Measurements from ENCODE around the gene MYMK.

Gene MYMK

DNA sequence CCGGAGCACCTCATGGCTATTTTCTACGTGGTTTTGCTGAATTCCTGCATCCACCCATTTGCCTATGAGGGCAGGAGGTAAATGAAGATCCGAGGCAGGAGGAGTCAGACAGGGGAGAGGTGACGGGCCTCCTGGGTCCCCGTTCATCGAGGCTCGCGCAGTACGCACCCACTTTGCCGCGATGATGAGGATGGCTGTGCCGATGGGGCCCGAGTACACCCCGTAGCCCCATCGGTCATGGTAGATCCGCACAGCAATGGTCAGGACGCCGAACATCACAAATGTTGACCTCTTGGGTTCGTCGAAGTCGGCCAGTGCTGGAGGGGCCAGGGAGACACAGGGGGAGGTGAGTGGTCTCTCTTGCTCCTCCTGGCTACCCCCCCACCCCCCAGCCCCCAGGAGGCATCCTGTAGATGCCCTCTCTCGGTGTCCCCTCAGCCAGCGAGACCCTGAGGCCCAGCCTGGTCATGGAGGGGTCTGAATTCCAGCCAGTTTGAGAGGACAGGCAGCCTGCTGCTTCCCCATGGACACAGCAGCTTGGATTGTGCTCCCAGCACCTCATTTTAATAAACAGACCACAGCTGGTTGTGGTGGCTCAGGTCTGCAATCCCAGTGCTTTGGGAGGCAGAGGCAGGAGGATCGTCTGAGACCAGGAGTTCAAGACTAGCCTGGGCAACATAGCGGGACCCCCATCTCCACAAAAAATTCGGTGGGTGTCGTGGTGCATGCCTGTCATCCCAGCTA is 5.9 kb downstream of the MYMK start:
- DNase-seq (ENCODE audit: low spot score), result no peak

DNA sequence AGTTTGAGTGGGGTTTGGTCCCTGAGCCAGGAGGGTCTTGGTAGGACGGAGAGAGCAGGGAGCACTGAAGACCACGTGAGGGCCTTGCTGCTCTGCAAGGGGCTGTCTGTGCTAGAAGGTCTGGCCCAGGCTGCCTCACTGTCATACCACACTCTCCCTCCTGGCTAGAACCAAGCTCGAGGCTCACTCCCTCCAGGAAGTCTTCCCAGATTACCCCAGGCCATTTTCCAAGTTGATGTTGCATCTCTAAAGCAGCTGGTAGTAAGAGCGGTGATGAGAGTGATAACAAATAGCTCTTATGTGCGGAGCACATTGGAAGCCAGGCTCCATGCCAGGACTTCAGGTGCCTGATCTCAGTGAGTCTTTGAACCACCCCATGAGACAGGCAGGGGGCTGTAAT is 6.6 kb downstream of the MYMK start:
- no peak for DNase-seq (ENCODE audit: low spot score)

DNA sequence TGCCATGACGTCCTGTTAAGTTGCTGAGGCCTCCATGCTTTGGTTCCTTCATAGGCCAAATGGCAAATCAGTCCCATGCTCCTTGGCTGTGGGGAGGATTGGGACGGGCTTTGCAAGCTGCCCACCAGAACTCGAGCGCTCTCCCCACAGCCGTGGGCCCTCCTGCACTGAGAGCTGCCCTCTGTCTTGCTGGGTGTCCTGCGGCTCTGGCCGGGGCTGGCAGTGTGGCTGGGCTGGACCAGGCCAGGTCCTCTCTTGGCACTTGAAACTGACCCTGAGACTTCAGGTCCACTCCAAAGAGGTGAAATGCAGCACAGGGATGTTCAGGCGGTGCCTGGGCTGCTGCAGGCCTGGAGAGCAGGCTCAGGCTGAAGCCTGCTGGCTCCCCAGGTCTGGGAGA is 7.0 kb downstream of the MYMK start:
- no peak for DNase-seq (ENCODE audit: low spot score)

DNA sequence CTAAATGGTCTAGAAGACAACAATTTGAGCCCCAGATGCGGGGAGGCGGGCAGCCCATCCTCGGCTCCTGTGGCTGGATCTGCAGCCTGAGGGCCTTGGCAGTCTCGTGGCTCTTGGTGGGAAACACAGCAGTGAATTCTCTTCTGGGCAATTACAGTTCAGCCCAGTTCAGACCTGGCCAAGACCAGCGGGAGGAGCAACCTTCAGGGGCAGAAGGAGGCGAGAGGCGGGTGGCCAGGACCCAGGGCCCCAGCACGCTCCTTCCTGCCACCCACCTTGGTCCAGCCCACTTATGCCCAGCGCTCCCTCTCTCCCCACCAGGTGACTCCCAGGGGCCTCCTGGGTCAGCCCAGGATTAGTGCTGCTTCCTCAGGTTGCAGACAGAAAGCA is 7.8 kb downstream of the MYMK start:
- no peak for DNase-seq (ENCODE audit: low spot score)

DNA sequence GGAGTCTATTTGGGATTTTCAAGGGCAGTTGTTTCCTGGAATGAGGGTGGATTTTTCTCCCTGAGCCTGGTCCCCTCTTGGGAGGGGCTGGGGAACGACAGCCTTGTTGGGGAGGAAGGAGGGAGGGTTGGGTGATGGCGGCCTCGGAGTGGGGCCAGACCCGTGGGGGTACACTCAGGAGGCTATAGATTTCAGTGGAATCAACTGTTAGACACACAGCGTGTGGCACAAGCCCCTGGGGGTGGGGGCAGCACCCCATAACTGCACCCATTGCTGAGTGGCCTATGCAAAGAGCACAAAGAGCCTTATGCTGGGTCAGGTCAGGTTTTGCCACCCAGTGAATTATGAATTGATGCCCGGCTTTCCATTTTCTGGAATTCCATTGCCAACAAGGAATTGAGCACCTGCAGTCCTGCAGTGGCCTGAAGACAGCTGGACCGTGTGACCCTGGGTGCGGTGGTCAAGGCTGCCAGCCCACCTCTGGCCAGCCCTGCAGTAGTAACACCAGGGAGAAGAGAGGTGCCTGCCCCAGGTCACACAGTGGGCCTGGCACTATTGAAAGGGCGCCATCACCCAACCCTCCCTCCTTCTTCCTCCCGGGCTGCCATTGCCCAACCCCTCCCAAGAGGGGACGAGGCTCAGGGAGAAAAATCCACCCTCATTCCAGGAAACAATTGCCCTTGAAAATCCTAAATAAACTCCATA is 8.4 kb downstream of the MYMK start:
- no peak for DNase-seq (ENCODE audit: low spot score)

DNA sequence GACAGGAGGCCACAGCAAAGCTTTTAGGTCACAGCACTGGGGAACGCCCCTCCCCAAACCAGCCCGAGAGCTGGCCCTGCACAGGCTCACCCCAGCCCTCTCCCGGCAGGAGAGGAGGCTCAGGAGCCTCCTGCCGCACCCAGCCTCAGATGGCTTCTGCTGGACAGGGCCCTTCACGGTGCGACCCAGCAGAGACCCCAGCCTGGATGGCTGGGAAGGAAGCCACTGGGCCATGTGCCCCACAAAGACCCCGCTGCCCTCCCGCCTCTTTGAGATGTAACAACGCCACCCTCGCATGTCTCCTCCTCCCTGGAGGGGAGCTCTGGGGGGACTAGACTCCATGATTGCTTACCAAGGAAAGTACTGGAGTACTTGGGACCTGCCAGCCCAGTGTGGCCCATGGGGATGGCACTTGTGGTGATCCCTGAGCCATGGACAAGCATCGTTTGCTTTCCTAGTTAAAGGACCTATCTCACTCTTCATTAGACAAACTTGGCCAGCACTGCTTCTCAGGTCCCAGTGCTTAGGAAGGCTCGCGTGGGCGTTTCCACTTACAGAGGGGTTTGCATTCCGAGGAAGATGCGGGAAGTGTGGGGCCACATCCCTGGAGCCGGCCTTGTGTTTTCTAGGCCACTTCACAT is 9.0 kb downstream of the MYMK start:
- DNase-seq (ENCODE audit: low spot score), result no peak

DNA sequence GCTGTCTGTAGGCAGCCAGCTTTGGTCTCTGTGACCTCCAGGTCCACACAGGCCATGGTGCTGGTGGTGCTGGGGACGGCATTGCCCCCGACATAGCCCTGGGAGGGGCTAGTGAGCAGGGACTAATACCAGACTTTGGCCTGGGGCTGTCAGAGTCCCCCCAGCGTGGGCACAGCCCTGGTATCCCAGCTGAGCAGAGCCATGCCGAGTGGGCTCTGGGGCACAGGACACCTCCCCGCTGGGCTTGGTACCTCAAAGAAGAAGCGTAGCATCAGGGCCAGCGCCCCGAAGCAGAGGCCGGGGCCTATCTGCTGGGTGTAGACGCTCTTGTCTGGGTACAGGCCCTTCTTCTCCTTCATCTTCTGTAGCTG is 9.5 kb downstream of the MYMK start:
- DNase-seq (ENCODE audit: low spot score), result no peak

DNA sequence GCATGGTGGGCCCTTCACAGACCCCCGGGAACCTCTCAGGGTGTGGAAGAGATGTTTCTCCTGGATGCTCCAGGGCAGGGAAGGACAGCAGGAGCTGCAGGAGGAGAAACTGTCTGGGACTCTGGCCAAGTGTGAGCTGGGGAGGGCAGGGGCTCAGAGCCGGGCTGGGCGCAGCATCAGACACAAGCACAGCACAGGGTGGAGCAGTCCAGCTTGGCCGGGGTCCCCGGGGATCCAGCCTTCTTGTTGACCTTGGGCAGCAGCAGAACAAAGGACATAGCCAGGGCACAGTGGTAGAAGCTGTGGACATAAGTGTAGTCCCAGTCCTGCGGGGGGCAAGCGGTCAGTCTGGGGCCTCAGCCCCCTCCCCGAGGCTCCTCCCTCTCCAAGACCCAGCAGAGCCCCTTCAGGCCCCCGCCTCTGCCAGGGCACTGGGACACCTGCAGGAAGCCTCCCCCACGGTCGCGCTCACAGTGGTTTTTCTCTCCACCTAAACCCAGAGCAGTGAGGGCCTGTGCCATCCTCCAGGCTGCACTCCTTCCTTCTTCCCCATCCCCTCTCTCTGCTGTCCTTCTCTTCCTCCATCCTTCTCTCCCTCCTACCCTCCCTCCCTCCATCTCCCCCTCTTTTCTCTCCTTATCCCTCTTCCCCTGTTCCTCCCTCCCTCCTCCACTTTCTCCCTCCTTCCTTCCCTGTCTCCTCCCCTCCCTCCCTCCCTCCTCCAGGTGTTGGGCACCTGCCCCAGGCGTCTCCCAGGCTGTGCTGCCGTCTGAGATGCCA is 10.1 kb downstream of the MYMK start:
- no peak for DNase-seq (ENCODE audit: low spot score)

DNA sequence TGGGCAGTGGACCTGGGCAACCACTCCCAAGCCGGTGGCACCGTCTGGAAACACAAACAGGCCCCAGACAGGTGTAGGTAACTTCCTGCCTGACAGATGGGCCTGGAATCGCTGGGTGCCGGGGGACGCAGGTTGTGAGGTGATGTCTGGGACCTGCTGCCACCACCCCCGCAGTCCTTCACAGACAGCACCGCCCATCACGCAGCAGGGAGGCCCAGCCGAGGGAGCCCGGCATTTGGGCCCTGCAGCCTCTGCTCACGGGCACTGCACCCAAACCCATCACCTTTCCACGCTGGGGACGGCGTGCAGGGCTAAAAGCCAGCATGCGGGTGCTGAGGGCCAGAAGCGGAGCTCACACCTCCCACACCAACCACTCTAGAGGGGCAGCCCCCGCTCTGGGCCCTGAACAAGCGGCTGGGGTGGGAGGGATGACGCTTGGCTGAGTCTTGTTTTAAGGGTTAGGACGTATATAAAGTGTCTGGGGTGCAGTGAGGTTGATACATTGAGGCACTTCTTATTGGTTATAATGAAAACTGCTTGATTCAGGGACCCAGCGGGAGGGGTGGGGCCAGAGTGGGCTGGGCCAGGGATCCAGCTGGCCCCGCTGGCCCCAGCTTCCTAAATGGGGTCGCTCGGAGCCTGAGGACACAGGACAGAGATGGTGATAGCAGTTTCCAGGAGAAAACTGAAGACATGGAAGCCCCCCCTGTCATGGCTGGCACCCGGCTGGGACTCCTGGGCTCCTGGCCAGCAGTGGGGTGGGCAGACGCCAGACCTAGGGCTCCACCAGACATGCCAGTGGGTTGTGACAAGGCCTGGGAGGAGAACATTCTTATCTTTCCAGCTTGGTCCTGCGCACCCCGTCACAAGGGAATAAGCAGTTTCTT is 11.3 kb downstream of the MYMK start:
- no peak for DNase-seq (ENCODE audit: low spot score)

DNA sequence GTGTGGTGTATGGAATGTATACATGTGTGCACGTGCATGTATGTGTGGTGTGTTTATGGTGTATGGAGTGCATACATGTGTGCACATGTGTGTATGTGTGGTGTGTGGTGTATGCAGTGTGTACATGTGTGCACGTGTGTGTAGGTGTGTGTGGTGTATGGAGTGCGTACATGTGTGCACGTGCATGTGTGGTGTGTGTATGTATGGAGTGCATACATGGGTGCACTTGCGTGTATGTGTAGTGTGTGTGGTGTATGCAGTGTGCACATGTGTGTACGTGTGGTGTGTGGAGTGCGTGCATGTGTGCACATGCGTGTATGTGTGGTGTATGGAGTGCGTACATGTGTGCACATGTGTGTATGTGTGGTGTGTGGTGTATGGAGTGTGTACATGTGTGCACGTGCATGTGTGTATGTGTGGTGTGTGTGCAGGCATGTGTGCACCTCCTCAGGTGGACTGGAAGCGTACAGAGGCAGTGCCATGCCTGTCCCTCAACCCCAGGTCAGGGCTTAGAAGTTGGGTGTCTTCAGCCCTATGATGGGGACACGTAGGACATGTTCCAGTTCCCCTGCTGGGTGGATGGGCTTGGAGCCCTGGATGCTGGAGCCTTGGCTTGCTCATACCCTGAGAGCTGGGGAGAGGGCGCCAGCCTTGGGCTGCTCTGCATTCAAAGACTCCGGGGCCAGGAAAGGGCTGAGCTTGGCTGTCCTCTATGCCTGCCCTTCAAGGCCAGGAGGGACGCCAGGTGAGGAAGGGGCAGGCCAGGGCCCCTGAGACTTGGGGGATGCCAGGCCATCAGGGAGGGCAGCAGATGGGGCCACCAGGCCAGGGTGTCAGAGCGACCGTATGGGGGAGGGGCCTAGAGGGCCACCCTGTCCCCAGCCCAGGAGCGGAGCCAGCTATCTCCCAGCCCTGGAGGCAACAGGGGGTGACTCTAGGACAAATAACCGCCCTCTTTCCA is 12.2 kb downstream of the MYMK start:
- DNase-seq (ENCODE audit: low spot score), result no peak

DNA sequence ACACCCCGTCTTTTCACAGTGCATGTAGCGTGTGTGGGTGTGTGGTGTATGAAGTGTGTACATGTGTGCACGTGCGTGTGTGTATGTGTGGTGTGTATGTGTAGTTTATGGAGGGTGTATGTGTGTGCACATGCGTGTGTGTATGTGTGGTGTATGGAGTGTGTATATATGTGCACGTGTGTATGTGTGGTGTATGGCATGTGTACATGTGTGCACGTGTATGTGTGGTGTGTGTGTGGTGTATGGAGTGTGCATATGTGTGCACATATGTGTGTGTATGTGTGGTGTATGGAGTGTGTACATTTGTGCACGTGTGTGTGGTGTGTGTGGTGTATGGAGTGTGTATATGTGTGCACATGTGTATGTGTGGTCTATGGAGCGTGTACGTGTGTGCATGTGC is 13.2 kb downstream of the MYMK start:
- no peak for DNase-seq (ENCODE audit: low spot score)

DNA sequence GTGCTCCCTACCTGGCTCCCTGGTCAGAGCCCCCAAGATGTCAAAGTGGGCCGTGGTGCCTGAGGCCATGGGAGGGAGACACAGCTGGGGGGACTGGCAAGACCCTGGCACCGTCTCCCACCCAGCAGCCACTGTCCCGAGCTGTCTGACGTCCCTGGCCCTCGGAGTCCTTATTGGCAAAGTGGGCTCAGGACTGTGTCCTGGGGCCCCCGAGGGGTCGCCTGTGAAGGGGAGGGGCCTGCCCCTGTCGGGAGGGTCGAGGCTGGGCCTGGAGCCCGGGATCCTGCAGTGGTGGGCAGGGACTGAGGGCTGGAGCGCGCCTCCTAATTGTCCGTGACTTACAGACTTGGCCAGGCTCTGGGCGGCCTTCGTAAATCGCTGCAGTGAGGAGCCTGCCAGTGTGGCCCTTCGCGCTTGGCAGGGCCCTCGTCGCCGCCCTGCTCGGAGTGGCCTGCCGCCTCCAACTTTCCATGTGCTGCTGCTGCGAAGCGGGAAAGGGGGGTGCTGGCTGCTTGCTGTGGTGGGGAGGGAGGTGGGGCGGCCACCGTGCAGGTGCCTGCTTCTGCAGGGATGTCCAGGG is 13.7 kb downstream of the MYMK start:
- DNase-seq (ENCODE audit: low spot score), result no peak

DNA sequence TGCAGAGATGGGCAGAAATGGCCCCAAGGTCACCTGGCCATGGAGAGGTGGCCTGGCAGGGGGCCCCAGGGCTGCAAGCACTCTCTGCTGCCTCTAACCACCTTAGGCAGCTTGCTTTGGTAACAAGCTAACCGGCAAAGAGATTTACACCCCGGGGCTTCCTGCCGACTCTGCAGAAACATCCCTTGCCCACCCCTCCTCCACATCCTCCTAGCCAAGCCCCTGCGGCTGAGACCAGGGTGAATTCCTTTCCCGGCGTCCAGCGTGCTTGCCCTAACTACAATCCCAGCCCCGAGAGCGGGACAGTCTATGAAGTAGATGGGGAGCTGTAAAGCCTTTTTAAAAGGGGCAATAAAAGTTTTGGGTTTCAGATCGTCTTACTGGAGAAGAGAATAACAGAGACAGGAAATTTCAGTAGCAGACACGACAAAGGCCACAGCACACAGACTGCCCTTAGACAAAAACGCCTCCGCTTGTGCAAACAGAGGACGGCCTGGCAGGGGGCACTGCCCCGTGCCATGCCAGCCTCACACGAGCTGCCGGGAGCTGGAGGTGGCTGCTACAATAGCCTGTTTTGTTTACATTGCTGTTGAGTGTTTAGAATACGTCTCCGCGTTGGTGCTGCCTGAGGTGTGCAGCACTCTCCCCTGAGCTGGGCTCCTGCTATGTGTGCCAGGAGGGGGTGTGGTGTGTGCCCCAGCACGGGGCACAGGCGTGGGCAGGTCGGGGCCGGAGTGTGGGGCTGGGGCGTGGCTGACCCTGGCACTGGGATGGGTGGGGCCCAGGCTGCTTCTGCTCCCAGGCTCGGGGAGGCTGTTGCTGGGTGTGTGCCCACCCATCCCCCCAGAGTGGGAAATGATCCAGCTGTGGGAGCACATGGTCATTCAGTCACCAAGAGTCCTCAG is 15.3 kb downstream of the MYMK start:
- DNase-seq (ENCODE audit: low spot score), result no peak

DNA sequence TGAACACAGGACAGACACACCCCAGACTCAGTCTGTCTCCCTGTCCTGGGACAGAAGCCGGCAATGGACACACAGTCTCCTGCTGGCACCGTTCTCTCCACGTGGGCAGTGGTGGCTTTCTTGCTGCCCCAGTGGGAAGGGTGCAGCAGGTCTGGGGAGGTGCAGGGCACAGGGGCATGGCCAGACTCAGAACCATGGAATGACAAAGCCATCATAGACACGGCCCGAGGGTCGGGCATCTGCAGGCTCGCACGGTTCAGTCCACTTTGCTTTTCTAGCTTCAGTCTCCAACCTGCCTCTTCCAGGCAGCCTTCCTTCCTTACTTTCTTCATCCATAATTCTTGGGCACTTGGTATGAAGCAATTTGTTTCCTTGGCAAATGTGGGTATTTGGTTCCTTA is 16.7 kb downstream of the MYMK start:
- no peak for DNase-seq (ENCODE audit: low spot score)

DNA sequence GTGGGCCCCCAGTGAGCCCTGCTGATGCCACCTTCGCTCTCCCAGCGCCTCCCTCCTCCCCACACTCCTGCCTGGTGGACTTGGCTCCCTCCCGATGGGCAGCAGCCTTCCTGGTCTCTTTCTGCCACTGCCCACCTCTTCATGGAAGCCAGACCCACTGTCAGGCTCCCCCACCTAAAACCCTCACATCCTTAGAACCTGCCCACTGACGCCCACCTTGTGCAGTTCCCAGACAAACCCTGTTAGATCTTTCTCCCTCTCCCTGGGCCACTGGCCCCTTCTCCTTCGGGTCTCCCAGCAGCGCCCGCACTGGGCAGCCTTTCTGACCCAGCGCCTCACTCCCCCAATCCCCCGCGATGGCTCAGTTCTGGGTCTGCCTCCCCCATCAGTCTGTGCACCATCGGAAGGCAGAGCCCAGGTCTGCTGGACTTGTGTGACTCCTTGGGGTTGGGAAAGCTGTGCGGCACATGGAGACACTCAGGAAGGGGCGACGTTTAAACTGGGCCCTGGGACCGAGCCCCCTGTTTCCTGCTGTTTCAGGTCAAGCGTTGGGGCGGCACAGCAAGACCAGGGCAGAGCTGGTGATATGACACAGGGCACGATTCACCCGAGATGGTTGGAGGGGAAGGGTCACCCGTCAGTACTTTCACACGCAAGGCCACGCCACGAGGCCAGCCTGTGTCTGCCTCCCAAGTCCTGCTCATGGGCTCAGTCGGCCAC is 17.4 kb downstream of the MYMK start:
- no peak for DNase-seq (ENCODE audit: low spot score)

DNA sequence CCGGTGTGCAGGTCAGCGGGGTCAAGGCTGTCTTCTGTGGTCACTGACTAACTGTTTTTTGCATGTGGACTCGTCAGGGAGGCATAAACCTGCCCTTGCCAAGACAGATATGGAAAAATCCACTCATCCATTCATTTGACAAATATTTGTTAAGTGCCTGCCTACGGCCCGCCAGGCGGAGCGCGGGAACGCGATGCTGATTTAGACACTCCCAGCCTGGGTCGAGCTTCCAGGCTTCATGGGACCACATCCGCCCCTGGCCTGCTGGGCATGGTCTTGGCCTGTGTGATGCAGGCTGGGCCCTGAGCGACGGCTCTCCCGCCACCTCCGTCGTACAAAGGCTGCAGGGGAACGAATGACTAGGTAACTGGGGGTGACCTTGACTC is 18.1 kb downstream of the MYMK start:
- DNase-seq (ENCODE audit: low spot score), result peak; percentile 91

DNA sequence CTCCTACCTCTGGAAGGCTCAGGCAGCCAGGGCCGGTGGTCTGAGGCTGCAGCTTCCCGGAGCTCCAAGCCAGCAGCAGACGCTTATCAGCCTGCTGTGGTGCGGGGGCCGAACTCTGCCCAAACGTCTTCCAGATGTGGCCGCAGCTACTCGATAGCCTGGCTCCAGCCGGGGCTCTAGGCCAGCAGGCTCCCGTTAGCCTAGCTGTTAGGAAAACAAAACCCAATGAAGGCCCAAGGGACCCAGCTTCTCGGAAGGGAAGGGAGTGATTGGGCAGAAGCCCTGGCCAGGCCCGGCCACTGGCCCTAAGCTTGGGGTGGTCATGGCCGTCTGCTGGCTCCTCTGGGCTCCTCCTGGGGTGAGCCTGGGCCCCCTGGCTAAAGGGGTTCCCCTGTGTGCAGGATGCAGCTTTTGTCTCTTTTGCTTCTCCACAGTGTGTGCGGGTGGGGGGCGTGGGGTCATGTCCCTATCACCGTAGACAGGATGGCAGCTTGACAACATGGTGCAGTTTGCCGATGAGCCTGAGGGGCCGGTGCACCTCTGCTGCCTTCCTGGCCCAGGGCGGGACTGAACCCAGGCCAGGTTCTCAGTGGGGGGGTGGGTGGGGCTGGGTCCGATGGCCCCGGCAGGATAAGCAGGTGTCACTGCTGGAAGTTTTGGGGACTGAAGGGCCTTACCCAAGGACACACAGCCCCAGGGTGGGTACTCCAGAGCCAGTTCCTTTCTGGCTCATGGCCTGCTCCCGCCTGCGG is 18.7 kb downstream of the MYMK start:
- peak; percentile 67 for DNase-seq (ENCODE audit: low spot score)
